ENCODE results near the gene LHFPL6. TPM values are rescaled to one million over a fixed set of nuclear protein-coding genes. Genes with fewer than 3 reads are reported as not detected.

LHFPL6 gene
- total RNA-seq, 2 donors from 2014 or later, result 99.0 to 115 TPM

GRCh38 chr13:39451301-39451700, 151.7 kb downstream of the LHFPL6 start:
- DNase-seq (ENCODE audit: low spot score) (no peak), ATAC-seq (ENCODE audit: insufficient number of reproducible peaks, low FRiP score, low read depth) (no peak)
- Histone ChIP-seq H3K9me3 (no peaks in the 10 kb centered on the region), H3K4me3 (no peak overlapping the region), H3K27me3 (replicated peaks; ENCODE audit: insufficient read depth) (no peaks in the 10 kb centered on the region), H3K4me1 (ENCODE audit: control insufficient read depth in 1 of 2, low read depth in 2 of 2) (peaks cover 17 to 44% of the 10 kb centered on the region in 2 donors), H3K36me3 (no peaks in the 10 kb centered on the region), H3K27ac (no peak overlapping the region)
- no peak for TF ChIP-seq CTCF (IDR thresholded peaks at IDR 0.05)

- Histone ChIP-seq H3K4me1 (ENCODE audit: control insufficient read depth in 1 of 2, low read depth in 2 of 2) (peaks cover 17 to 44% of the 10 kb centered on the region in 2 donors), H3K4me3 (no peak overlapping the region), H3K9me3 (no peaks in the 10 kb centered on the region), H3K27ac (no peak overlapping the region), H3K27me3 (replicated peaks; ENCODE audit: insufficient read depth) (no peaks in the 10 kb centered on the region), H3K36me3 (no peaks in the 10 kb centered on the region)
- no peak for DNase-seq (ENCODE audit: low spot score)
- no peak for TF ChIP-seq CTCF (IDR thresholded peaks at IDR 0.05)
- ATAC-seq (ENCODE audit: insufficient number of reproducible peaks, low FRiP score, low read depth), result no peak
These were observed 152.8 kb downstream of the LHFPL6 start for GRCh38 chr13:39450176-39450575.

- Histone ChIP-seq H3K4me3 (no peak overlapping the region), H3K36me3 (no peaks in the 10 kb centered on the region), H3K9me3 (no peaks in the 10 kb centered on the region), H3K27me3 (replicated peaks; ENCODE audit: insufficient read depth) (no peaks in the 10 kb centered on the region), H3K27ac (no peak overlapping the region), H3K4me1 (ENCODE audit: control insufficient read depth in 1 of 2, low read depth in 2 of 2) (peaks cover 17 to 44% of the 10 kb centered on the region in 2 donors)
- no peak for ATAC-seq (ENCODE audit: insufficient number of reproducible peaks, low FRiP score, low read depth)
- DNase-seq (ENCODE audit: low spot score), result no peak
- TF ChIP-seq CTCF (IDR thresholded peaks at IDR 0.05), result no peak
These were observed 154.2 kb downstream of the LHFPL6 start for GRCh38 chr13:39448834-39449233.

- no peak for TF ChIP-seq CTCF (IDR thresholded peaks at IDR 0.05)
- H3K36me3 ChIP-seq, result no peaks in the 10 kb centered on the region
- no peak for ATAC-seq (ENCODE audit: insufficient number of reproducible peaks, low FRiP score, low read depth)
- H3K4me3 ChIP-seq, result no peak overlapping the region
- no peak overlapping the region for H3K27ac ChIP-seq
- H3K9me3 ChIP-seq, result no peaks in the 10 kb centered on the region
- no peaks in the 10 kb centered on the region for H3K27me3 ChIP-seq (replicated peaks; ENCODE audit: insufficient read depth)
- DNase-seq (ENCODE audit: low spot score), result no peak
- H3K4me1 ChIP-seq (ENCODE audit: control insufficient read depth in 1 of 2, low read depth in 2 of 2), result peaks cover 11 to 33% of the 10 kb centered on the region in 2 donors
These were observed 156.1 kb downstream of the LHFPL6 start for GRCh38 chr13:39446865-39447264.

GRCh38 chr13:39444866-39445265, 158.1 kb downstream of the LHFPL6 start:
- H3K4me1 ChIP-seq (ENCODE audit: control insufficient read depth in 1 of 2, low read depth in 2 of 2), result peaks cover 0 to 18% of the 10 kb centered on the region in 2 donors
- no peak overlapping the region for H3K4me3 ChIP-seq
- H3K27me3 ChIP-seq (replicated peaks; ENCODE audit: insufficient read depth), result no peaks in the 10 kb centered on the region
- DNase-seq (ENCODE audit: low spot score) (no peak), ATAC-seq (ENCODE audit: insufficient number of reproducible peaks, low FRiP score, low read depth) (no peak)
- H3K36me3 ChIP-seq, result no peaks in the 10 kb centered on the region
- no peak for TF ChIP-seq CTCF (IDR thresholded peaks at IDR 0.05)
- H3K9me3 ChIP-seq, result no peaks in the 10 kb centered on the region
- no peak overlapping the region for H3K27ac ChIP-seq
